ENCODE data around the gene ATP10B. TPM values are rescaled to one million over a fixed set of nuclear protein-coding genes. Genes with fewer than 3 reads are reported as not detected.
A peak's percentile ranks its signal among the peaks of the same experiment; 100 is the strongest.

The ATP10B gene
- total RNA-seq, 1 donor: not detected

DNA sequence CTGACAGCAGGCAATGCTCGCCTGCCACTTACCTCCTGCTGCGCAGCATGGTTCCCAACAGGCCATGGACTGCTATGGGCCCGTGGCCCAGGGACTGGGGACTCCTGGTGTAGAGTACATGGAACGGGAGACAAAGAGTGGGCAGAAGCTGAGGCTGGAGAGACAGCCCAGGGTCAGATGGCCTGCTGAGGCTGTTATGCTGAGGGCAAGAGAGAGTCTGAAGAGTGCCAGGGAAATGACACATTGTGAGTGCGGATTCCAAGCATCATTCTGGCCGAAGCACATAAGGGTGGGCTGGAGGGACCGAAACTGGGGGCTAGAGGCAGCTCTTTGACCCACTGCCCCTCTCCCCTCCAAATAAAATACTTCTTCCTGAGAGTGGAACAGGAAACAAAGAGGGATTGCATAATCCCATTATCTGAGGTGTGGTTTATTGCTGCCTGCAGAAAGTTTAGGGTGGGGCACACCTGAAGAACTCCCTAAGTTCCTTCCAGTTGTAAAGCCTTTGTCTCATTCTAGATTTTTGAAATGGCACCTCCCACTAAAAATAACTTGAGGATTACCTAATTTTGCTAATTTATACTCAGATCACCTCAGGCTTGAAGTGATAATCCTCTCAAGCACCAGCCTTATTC is 158.1 kb downstream of the ATP10B start:
- DNase-seq (ENCODE audit: low read depth in 2 of 3, low spot score in 2 of 3): no peak

DNA sequence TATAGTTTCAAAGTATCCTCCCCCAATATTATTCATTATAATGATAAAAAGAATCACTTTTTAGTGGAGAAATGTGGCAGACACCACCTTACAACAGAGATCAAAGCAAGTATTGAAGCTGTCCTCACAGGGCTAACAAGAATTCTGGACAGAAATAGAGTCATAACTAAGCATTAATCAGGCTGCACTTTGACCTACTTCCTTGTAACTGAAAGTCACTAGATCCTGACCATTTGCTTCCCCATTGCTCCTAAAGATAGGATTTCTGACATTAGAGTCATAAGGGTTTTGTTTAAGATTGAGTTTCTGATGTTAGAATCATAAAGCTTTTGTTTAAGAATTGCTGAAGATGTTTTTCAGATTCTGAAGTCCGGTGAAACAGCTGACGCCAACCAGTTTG is 159.7 kb downstream of the ATP10B start:
- DNase-seq (ENCODE audit: low read depth in 2 of 3, low spot score in 2 of 3): no peak

GRCh38 chr5:160685695-160686094 is 166.3 kb downstream of the ATP10B start:
- peak in 2 of 3 donors; percentile 29 to 45 for DNase-seq (ENCODE audit: low read depth in 2 of 3, low spot score in 2 of 3)

DNA sequence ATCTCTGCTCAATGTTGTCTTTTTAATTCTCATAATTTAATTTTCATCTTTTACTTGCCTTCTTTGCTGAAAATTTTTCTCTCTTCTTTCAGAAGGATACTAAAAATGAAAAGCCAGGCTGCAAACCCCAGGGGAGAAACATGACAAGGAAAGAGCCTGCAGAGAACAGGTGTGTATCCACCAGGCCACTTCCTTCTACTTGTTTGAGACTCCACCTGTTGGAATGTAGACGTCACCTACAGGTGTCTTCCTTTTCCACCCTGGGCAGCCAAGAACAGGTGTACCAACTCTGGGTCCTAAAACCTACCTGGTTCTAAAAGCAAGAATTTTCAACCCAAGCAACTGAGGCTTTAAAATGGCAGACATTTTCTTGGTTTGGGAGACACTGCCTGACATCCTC is 166.8 kb downstream of the ATP10B start:
- DNase-seq (ENCODE audit: low read depth in 2 of 3, low spot score in 2 of 3): no peak

- no peak for DNase-seq (ENCODE audit: low read depth in 2 of 3, low spot score in 2 of 3)
Measured at GRCh38 chr5:160679567-160680309, 172.3 kb downstream of the ATP10B start.

GRCh38 chr5:160675988-160676387 is 176.0 kb downstream of the ATP10B start:
- DNase-seq (ENCODE audit: low read depth in 2 of 3, low spot score in 2 of 3): no peak

GRCh38 chr5:160674901-160675300 is 177.1 kb downstream of the ATP10B start:
- no peak for DNase-seq (ENCODE audit: low read depth in 2 of 3, low spot score in 2 of 3)

DNA sequence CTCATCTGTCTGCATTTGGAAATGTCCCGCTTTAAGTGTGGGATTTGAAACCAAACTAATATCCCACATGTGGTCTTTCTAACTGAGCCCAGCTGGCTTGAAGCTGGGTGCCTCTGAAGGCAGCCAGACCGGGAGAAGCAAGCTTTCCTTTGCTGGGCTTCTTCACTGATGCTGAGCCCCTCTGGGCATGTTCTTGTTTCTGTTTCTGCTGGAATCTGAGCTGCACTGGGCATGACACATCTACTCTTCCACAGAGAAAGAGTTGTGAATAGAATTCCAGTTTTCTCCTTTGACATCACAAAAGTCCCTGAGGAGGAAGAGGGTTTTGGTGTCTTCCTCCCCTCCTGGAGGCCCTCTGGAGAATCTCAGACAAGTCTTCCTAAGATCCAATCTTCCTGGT is 179.5 kb downstream of the ATP10B start:
- no peak for DNase-seq (ENCODE audit: low read depth in 2 of 3, low spot score in 2 of 3)

GRCh38 chr5:160668356-160668755 is 183.7 kb downstream of the ATP10B start:
- DNase-seq (ENCODE audit: low read depth in 2 of 3, low spot score in 2 of 3): no peak

DNA sequence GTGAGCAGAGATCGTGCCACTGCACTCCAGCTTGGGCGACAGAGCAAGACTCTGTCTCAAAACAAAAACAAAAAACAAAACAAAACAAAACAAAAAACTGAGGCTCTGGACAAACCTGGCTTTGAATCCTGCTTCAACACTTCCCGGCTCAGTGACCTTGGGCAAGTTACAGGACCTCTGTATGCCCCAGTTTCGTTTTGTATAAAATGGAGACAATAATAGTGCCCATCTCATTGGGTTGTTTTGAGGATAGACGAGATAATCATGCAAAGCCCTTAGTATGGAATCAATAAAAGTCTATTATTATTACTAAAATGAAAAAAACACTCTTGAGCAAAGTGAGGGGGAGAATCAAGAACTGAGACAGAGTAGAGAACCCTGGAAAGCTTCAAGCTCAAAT is 184.9 kb downstream of the ATP10B start:
- no peak for DNase-seq (ENCODE audit: low read depth in 2 of 3, low spot score in 2 of 3)

DNA sequence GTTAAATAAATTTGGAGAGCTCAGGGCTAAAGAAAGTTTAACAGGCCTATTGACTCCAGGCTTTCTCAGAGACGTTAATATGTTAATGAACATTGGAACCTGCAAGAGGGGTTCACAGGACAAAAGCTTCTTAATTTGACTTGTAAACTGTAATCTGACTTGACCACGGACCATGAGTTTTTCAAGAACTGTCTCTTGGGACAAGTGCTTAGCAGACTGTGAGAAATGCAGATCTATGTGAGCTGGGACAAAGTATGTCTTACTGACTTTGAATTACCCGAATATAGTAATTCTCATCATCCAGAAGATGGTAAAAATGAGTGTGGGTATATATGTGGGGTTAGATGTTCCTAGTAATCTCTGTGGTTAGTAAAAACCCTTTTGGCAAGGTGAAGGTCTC is 186.6 kb downstream of the ATP10B start:
- no peak for DNase-seq (ENCODE audit: low read depth in 2 of 3, low spot score in 2 of 3)

DNA sequence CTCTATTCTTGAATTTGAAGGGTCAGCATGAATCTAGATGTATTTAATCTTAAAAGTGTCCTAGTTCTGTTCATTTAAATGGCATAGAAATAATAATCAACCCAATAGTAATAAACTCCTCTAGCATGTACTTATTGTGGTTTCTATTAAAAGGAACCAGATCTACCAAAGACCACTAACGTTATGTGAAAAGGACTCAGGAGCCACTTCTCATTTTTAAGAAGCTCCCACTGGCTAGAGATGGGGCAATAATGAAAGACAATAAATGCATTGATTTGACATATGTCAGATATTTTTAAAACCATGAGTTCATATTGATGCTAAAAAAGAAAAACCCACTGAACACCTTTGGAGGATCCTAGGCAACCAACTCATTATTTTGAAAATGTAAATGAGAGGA is 191.9 kb downstream of the ATP10B start:
- DNase-seq (ENCODE audit: low read depth in 2 of 3, low spot score in 2 of 3): no peak

GRCh38 chr5:160657622-160658458 is 194.2 kb downstream of the ATP10B start:
- DNase-seq (ENCODE audit: low read depth in 2 of 3, low spot score in 2 of 3): no peak

GRCh38 chr5:160657068-160657507 is 194.9 kb downstream of the ATP10B start:
- DNase-seq (ENCODE audit: low read depth in 2 of 3, low spot score in 2 of 3): no peak

DNA sequence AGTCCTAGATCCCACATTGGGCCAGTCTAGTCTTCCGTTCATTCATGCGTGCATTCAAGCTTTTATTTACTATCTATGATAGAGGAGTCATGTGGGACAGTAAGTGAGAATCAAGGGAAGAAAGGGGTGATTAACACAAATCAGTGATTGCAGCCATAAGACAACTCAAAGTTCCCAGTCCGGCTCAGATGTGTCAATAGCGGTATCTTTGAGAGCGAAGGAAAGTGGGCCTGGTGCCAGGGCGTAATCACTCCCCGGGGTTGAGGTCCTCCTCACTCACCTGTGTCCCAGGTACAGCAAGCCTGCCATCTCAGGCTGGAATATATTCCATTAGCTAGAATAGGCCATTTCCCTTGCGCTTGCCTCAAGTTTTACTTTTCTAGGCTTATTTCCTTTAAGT is 196.3 kb downstream of the ATP10B start:
- no peak for DNase-seq (ENCODE audit: low read depth in 2 of 3, low spot score in 2 of 3)

DNA sequence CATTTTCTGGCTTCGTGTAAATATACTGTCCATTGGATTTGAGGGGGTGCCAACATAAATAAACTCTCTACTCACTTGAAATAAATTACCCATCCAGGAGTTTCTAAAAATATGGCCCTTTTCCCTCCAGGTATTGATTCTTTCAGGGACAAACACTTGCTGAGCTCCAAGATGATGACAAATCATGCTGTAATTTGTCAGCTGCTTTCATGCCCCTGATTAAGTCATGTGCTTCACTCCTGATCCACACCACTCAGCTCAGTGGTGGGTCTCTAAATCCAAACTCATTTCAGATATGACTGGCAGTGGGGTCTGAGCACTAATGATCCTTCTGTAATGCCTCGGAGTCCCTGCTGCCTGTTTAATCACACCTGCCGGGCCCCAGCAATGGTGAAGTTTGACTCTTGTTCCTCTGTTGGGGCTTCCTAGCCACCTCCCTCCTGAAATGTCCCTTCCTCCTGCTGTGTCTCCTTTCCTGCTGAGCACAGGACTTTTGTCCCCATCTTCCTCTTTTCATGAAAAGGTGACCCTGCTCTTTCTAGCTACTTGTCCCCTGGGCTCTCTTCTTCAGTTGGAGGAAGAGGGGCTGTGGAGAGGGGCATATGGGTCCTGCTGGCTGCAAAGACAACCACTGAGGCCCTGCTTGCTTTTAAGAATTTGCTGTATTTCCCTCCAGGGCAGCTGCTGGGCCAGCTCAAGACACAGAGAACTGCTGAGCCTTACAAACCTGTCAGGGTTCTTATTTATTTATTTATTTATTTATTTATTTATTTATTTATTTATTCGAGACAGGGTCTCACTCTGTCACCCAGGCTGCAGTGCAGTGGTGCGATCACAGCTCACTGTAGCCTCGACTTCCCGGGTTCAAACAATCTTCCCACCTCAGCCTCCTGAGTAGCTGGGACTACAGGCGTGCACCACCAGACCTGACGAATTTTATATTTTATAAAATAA is 200.0 kb downstream of the ATP10B start:
- no peak for DNase-seq (ENCODE audit: low read depth in 2 of 3, low spot score in 2 of 3)

GRCh38 chr5:160649304-160649703 is 202.7 kb downstream of the ATP10B start:
- no peak for DNase-seq (ENCODE audit: low read depth in 2 of 3, low spot score in 2 of 3)

GRCh38 chr5:160646033-160646432 is 206.0 kb downstream of the ATP10B start:
- DNase-seq (ENCODE audit: low read depth in 2 of 3, low spot score in 2 of 3): no peak

- no peak for DNase-seq (ENCODE audit: low read depth in 2 of 3, low spot score in 2 of 3)
Measured at GRCh38 chr5:160643616-160644240, 208.3 kb downstream of the ATP10B start.

- DNase-seq (ENCODE audit: low read depth in 2 of 3, low spot score in 2 of 3): no peak
Measured at GRCh38 chr5:160641405-160641804, 210.6 kb downstream of the ATP10B start.

All from hematopoietic multipotent progenitor cell (in vitro differentiated cells).